C4-2B (cell line): ENCODE results near the gene ATP6AP1.

ENCODE experiments used
- H3K27ac ChIP-seq: fragments of 450-650 bp; 2 replicates; pipeline ENCODE4 v1.5.1; 2017
- ZFX ChIP-seq: fragments of 450-650 bp; IDR thresholded peaks from 2 replicates; pipeline ENCODE4 v1.6.1; 2017
- TF ChIP-seq, protein P1 (sequence below): fragments of 450-650 bp; conservative IDR thresholded peaks from 2 replicates; pipeline ENCODE4 v1.5.1; 2017; ENCODE audit warnings: mild to moderate bottlenecking

Gene ATP6AP1

DNA sequence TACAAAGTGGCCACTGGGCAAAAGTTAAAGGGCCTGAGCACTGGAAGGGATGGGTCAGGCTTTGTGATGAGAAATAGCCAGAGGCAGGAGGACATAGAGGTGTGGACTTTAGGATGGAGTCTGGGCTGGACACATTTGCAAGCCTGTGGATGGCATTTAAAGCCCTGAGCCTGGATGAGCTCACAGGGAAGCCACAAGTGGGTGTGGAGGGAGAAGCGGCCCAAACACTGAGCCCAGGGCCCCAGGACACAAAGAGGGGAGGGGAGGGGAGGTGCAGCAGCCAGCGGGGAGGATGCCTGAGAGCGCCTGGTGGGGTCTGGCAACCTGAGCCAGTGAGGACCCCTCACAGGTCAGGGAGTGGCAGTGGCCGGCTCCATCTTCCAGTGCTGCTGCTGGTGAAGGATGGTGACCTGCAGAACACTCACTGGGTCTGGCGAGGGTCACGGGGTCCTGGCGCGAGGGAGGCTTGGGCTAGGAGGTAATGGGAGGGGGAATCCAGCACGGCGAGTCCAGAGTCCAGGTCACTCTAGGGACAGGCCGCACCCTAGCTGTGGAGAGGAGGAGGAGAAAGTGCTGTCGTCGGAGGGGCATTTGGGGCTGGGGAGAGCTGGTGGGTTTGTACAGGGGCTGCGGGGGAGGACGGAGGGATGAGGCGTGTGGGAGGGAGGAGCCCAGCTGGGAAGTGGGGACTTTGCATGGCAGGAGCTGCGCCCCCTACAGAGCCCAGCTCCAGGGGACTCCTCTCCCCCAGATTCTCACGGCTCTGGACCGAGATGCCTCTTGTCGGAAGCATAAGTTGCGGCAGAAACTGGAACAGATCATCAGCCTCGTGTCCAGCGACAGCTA, 43.6 kb downstream of the ATP6AP1 start:
- no peak overlapping the region for H3K27ac ChIP-seq
- TF ChIP-seq, protein P1, sequence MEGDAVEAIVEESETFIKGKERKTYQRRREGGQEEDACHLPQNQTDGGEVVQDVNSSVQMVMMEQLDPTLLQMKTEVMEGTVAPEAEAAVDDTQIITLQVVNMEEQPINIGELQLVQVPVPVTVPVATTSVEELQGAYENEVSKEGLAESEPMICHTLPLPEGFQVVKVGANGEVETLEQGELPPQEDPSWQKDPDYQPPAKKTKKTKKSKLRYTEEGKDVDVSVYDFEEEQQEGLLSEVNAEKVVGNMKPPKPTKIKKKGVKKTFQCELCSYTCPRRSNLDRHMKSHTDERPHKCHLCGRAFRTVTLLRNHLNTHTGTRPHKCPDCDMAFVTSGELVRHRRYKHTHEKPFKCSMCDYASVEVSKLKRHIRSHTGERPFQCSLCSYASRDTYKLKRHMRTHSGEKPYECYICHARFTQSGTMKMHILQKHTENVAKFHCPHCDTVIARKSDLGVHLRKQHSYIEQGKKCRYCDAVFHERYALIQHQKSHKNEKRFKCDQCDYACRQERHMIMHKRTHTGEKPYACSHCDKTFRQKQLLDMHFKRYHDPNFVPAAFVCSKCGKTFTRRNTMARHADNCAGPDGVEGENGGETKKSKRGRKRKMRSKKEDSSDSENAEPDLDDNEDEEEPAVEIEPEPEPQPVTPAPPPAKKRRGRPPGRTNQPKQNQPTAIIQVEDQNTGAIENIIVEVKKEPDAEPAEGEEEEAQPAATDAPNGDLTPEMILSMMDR: no peak
- no peak for TF ChIP-seq ZFX

- TF ChIP-seq, protein P1: no peak
- TF ChIP-seq ZFX: no peak
- H3K27ac ChIP-seq: no peak overlapping the region
Measured at GRCh38 chrX:154472685-154473632, 44.5 kb downstream of the ATP6AP1 start.

DNA sequence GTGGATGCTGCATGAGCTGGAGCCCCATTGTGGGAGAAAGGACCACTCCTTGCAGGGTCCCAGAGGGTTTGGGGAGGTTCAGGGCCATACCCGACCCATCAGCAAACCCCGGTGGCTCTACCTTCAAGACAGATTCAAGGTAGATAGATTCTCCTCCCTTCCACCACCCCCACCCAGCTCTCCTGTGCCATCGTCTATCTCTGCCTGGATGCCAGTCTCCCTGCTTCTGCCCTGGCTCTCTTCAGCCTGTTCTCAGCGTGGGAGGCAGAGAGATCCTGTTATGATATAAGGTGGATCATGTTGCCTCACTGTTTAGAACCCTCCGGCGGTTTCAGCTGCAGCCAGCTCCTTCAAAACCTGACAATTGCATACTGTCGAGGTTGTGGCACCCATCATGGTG, 45.2 kb downstream of the ATP6AP1 start:
- H3K27ac ChIP-seq: no peak overlapping the region
- TF ChIP-seq ZFX: no peak
- TF ChIP-seq, protein P1: no peak

DNA sequence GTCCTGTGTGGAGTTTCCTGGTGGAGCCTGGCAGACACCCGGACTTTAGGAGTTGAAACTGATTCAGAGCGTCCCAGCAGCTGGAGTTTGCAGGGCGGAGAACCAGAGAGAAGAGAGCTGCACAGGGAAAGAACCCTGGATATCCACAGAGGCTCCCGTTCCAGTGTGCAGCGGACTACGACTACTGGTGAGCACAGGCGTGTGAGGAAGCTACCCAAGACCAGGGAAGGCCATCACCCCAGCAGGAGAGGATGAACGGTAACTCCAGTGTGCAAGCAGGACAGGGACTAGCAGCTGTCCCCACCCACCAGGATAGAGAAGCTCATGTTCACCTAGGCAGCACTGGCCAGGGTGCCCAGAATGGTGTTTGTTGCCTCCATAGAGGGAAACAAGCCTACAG, 48.3 kb downstream of the ATP6AP1 start:
- TF ChIP-seq, protein P1: no peak
- no peak for TF ChIP-seq ZFX
- no peak overlapping the region for H3K27ac ChIP-seq

DNA sequence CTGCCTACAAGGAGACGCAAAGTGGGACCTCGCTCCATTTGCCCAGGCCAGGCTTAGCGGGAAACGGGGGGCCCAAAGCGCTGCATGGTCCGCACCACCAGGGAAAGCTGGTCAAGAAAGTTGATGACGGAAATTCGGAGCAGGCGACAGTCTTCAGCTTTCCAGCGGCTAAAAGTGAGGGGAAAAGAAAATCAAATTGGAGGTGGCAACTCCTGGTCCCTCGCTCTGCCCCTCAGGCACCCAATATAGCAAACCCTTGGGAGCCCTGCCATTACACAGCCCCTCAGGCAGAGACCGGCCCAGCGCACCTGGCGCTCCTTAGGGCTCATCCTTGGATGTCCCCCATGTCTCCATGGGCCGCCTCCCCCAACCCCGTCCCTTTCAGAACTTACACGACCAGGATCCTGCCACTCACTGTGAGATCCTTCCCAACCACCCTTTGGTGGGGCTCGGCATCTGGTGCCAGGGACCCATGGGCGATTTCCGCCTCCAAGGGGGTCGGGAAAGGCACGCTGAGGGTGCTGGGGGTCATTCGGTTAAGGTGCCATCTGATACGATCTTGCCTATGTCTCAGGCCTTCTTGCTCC, 49.5 kb downstream of the ATP6AP1 start:
- TF ChIP-seq, protein P1: no peak
- no peak for TF ChIP-seq ZFX

GRCh38 chrX:154478728-154479622, 50.5 kb downstream of the ATP6AP1 start, which contains the start of gene LAGE3:
TSS of gene LAGE3 (minus strand) at chrX:154479281. CDS start at chrX:154478915, 366 bp downstream.
- peak; percentile 20; the same call in 1 of the 2 replicates for TF ChIP-seq ZFX
- TF ChIP-seq, protein P1: no peak
- H3K27ac ChIP-seq: peak within 1 kb of the TSS; percentile 92

More for the DNA sequence above, 49.5 kb downstream of the ATP6AP1 start:
- H3K27ac ChIP-seq: peak overlapping the region; percentile 92
